Putamen (tissue), 1 donor: Measurements from ENCODE around the gene MINDY4.

Source experiments
- DNase-seq: peaks from one replicate; pipeline ENCODE4 v3.0.0-alpha.2; 2016; ENCODE audit warnings: low spot score

Gene MINDY4

GRCh38 chr7:30852744-30853288 lies 81.6 kb downstream of the MINDY4 start:
- no peak for DNase-seq

- DNase-seq = no peak
These were observed 82.4 kb downstream of the MINDY4 start for GRCh38 chr7:30853576-30853975.

- DNase-seq = no peak
These were observed 84.7 kb downstream of the MINDY4 start for GRCh38 chr7:30855936-30856335.

GRCh38 chr7:30858576-30858975 lies 87.4 kb downstream of the MINDY4 start:
- DNase-seq = no peak

- no peak for DNase-seq
These were observed 88.2 kb downstream of the MINDY4 start for GRCh38 chr7:30859202-30859939.

- no peak for DNase-seq
These were observed 88.8 kb downstream of the MINDY4 start for GRCh38 chr7:30859940-30860496.

- no peak for DNase-seq
These were observed 90.4 kb downstream of the MINDY4 start for GRCh38 chr7:30861612-30862011.

- DNase-seq = no peak
These were observed 91.9 kb downstream of the MINDY4 start for GRCh38 chr7:30862995-30863705.

GRCh38 chr7:30863706-30864035 lies 92.5 kb downstream of the MINDY4 start:
- no peak for DNase-seq

GRCh38 chr7:30864101-30864500 lies 92.9 kb downstream of the MINDY4 start:
- no peak for DNase-seq

- no peak for DNase-seq
These were observed 93.9 kb downstream of the MINDY4 start for GRCh38 chr7:30865076-30865475.

- DNase-seq = no peak
These were observed 94.6 kb downstream of the MINDY4 start for GRCh38 chr7:30865821-30866220.

- DNase-seq = no peak
These were observed 95.7 kb downstream of the MINDY4 start for GRCh38 chr7:30866939-30867338.

- DNase-seq = no peak
These were observed 96.3 kb downstream of the MINDY4 start for GRCh38 chr7:30867483-30867882.

- DNase-seq = no peak
These were observed 98.8 kb downstream of the MINDY4 start for GRCh38 chr7:30869794-30870611.

GRCh38 chr7:30870821-30871518 lies 99.8 kb downstream of the MINDY4 start:
- DNase-seq = no peak

- DNase-seq = no peak
These were observed 100.4 kb downstream of the MINDY4 start for GRCh38 chr7:30871655-30872054.

- DNase-seq = no peak
These were observed 102.0 kb downstream of the MINDY4 start for GRCh38 chr7:30873207-30873606.

- DNase-seq = no peak
These were observed 102.4 kb downstream of the MINDY4 start for GRCh38 chr7:30873656-30874055.

- DNase-seq = no peak
These were observed 103.6 kb downstream of the MINDY4 start for GRCh38 chr7:30874656-30875302.
